Embryonic facial prominence (tissue), 1 donor: ENCODE results near the gene POLG2.
"Not testable (repeated sequence)": the region's sequence is repeated elsewhere in the genome, so short reads cannot be mapped to it uniquely, and the experiment has no call there.

ENCODE experiments used
- DNase-seq: peaks from one replicate; pipeline ENCODE4 v3.0.0-alpha.2; 2016; ENCODE audit errors: extremely low spot score

Gene POLG2

GRCh38 chr17:64505340-64506200 lies 8.7 kb upstream of the POLG2 start:
- peak; percentile 92 for DNase-seq

GRCh38 chr17:64504769-64505339 lies 8.0 kb upstream of the POLG2 start:
- DNase-seq, result no peak

GRCh38 chr17:64503821-64504768 lies 7.2 kb upstream of the POLG2 start:
- DNase-seq, result no peak

GRCh38 chr17:64503341-64503740 lies 6.5 kb upstream of the POLG2 start:
- DNase-seq, result no peak

GRCh38 chr17:64502809-64503208 lies 6.0 kb upstream of the POLG2 start:
- DNase-seq, result no peak

- no peak for DNase-seq
Observed at GRCh38 chr17:64502021-64502420, 5.2 kb upstream of the POLG2 start.

GRCh38 chr17:64500862-64501765 lies 4.3 kb upstream of the POLG2 start:
- DNase-seq, result no peak

- no peak for DNase-seq
Observed at GRCh38 chr17:64500487-64500859, 3.6 kb upstream of the POLG2 start.

GRCh38 chr17:64499805-64500486 lies 3.1 kb upstream of the POLG2 start:
- DNase-seq, result no peak

GRCh38 chr17:64498308-64499203 lies 1.7 kb upstream of the POLG2 start:
- DNase-seq, result no peak

GRCh38 chr17:64497565-64498035 lies 746 bp upstream of the POLG2 start:
- DNase-seq, result no peak

- peak; percentile 18 for DNase-seq
Observed at GRCh38 chr17:64496348-64496785, 487 bp downstream of the POLG2 start.

GRCh38 chr17:64495300-64495699 lies 1.6 kb downstream of the POLG2 start:
- not testable (repeated sequence) for DNase-seq

- no peak for DNase-seq
Observed at GRCh38 chr17:64494121-64494520, 2.7 kb downstream of the POLG2 start.

- no peak for DNase-seq
Observed at GRCh38 chr17:64492481-64493109, 4.3 kb downstream of the POLG2 start.

- no peak for DNase-seq
Observed at GRCh38 chr17:64491994-64492393, 4.9 kb downstream of the POLG2 start.

- DNase-seq, result no peak
Observed at GRCh38 chr17:64491034-64491860, 5.6 kb downstream of the POLG2 start.

- no peak for DNase-seq
Observed at GRCh38 chr17:64488301-64488700, 8.6 kb downstream of the POLG2 start.
